GM19099 (cell line): ENCODE measurements around the gene HDAC4.

Experiments used
- POLR2A ChIP-seq: IDR thresholded peaks from 3 replicates; pipeline ENCODE4 v1.6.1; 2011; ENCODE audit warnings: low read depth; ENCODE audit not compliant: insufficient read length; ENCODE audit errors: extremely low read depth

HDAC4 gene

GRCh38 chr2:239273280-239274234, 127.3 kb downstream of the HDAC4 start:
- TF ChIP-seq POLR2A = no peak

DNA sequence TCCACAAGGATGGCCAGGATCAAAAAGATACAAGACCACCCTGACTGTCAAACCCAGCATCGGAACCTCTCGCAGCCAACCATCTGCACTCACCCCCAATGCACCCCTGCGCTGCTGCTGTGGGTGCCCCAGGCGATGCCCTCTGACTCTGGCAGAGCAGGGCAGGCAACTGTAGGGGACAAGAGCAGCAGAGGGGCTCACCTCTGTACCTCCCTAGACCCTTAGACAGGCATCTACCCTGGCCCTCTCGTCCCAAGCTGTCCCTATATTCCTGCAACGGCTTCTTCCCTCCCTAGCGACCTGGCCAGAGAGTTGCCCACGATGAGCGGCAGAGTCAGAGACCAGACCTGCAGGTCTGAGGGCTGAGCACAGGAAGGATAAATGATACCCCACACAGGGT, 128.2 kb downstream of the HDAC4 start:
- TF ChIP-seq POLR2A = no peak

- TF ChIP-seq POLR2A = no peak
These were observed 128.9 kb downstream of the HDAC4 start for GRCh38 chr2:239271882-239272281.

DNA sequence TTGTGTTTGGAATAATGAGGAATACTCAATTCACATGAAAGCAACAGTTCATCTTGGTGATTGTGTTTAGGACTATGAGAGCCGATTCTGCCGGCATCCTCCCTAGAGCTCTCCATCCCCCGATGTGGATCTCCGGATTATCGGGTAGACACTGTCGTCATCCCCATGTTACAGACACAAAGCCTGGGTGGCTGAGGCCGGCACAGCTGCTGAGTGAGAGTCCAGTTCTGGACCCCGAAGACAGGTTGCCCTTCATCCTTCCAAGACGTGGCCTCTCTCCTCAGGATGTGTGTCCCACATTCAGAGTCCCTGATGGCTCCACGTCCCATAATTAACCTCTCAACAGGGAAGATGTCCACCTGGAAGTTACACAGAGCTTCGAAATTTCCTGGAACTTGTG, 129.3 kb downstream of the HDAC4 start:
- TF ChIP-seq POLR2A = no peak

GRCh38 chr2:239269916-239270315, 130.9 kb downstream of the HDAC4 start:
- TF ChIP-seq POLR2A = no peak

DNA sequence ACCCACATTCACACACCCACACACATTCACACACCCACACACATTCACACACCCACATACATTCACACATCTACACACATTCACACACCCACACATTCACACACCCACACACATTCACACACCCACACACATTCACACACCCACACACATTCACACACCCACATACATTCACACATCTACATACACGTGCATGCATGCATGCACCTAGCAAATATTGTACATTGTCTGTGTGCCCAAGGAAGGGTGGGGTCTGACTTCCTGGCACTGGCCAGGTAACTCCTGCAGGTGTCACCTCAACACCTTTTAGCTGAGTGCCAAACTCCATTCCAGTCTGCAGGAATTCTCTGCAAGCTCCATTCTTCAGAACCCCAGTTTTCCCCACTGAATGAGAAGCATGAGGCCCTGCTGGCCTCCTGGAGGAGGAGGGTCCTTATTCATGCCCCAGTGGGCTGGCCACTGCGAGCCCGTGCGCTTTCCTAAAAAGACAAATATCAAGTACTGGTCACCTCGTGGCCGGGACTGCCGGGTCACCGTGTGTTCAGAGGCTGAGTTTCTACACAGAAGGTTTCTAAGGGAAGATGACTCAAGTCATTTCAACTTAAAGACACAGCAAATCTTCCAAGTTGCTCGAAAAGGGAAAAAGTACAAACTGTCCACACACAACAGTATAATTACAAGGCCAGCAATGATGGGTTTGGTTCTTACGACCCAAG, 131.5 kb downstream of the HDAC4 start:
- no peak for TF ChIP-seq POLR2A

- no peak for TF ChIP-seq POLR2A
These were observed 132.3 kb downstream of the HDAC4 start for GRCh38 chr2:239268549-239268948.

DNA sequence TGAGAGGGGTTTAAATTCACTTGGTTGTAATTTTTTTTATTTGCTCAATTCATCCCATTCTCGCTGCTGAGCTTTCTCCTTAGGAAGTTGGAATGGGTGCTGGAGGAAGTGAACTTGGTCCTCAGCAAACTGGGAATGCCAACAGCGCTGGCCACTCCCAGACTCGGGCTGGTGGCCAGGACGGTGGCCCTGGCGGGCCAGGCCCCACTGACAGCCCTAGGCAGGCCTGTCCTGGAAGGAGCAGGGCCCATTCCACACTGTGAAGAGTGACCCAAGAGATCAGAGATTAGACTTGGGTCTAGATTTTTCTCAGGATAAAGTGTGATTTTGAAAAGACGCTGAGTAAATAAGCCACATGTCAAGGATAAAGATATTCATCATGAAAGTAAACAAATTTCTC, 132.7 kb downstream of the HDAC4 start:
- no peak for TF ChIP-seq POLR2A

DNA sequence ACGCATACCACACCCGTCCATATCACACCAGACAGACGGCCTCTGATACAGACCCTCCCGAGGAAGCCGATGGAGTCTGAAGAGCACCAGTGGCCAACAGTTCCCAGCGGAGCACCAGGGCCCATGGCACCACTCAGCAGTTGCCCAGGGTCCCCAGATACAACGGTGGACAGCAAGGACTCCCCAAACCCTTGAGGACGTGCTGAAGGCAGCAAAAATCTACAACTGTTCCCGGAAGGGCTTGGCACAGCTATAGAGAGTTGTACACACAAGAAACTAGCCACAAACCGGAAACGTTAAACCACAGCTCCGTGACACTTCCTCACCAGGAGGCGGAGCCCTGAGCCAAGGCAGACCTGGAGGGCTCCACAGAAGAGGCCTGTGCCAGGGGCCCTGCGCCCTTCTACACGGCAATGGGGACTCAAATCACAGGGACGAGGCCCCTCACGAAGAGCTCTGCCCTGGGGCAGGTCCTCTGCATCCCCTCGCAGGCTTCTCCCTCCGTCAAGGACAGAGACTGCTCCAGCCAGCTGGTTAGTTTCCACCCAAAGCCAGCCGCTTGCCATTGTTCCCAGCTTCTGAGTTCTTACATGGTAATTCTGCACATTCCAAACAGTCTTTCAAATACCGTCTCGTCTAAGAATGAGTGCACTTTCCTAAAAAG, 133.4 kb downstream of the HDAC4 start:
- TF ChIP-seq POLR2A = no peak

DNA sequence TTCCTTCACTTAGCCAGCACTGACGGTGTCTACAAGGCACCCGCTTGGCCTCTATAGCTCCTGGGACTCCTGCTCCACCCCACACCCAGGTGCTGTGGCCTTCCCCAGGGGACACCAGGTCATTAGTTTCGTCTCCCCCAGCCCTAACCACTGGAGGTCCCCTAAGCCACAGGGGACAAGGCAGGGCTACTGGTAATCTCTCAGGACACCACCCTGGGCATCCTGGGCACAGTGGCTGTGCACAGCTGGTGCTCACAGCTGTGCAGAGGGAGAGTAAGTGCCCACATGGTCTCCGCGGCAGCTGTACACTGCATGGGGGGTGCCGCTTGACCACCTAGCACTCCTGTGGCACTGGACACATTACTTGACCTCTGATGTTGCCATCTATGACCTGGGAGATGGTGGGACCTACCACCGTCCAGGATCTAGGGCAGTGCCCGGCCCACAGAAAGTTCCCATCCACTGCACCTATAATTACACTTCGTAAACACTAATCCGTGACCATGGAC, 134.0 kb downstream of the HDAC4 start:
- TF ChIP-seq POLR2A = no peak

- TF ChIP-seq POLR2A = no peak
These were observed 134.4 kb downstream of the HDAC4 start for GRCh38 chr2:239266434-239266766.

GRCh38 chr2:239265681-239266433, 135.0 kb downstream of the HDAC4 start:
- no peak for TF ChIP-seq POLR2A

GRCh38 chr2:239264838-239265651, 135.8 kb downstream of the HDAC4 start:
- no peak for TF ChIP-seq POLR2A

DNA sequence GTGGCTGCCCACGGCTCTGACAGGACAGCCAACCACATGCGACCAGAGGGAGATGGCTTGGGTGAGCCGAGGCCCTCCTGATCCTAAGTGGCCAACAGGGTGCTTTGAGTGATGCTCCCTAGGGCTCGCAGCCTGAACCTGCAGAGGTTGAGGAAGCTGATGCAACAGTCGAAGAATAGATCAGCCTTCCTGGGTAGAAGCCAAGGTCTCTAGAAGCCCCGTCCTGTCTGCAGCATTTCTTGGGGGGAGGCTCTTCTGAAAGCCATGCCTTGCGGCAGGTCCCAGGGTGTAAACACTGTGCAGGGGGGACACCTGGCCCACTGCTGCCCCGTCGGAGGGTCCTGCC, 136.4 kb downstream of the HDAC4 start:
- TF ChIP-seq POLR2A = no peak
